Measurements from ENCODE around the gene GOLGA6D. TPM values are rescaled to one million over a fixed set of nuclear protein-coding genes. Genes with fewer than 3 reads are reported as not detected.
"Not testable (repeated sequence)": the region's sequence is repeated elsewhere in the genome, so short reads cannot be mapped to it uniquely, and the experiment has no call there.

GOLGA6D gene
- total RNA-seq, 1 donor from 2014 or later, result not detected

DNA sequence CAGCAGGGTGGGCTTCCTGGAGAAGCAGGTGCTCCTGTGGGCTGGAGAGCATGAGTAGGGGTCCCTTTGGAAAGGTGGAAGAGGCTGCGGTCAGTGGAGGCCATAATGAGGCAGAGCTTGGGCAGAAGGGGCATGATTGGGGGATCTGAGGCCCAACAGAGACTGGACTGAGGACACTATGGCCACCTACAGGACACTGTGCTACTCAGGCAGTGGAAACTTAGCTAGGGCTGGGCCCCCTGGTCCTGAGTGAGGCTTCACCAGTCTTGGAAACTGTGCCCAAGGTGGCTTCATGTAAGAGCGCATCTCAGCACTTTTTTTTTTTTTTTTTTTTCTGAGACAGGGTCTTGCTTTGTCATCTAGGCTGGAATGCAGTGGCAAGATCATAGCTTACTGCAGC, 46.9 kb downstream of the GOLGA6D start:
- intact Hi-C loops (cut with micrococcal nuclease), result no loop called here

DNA sequence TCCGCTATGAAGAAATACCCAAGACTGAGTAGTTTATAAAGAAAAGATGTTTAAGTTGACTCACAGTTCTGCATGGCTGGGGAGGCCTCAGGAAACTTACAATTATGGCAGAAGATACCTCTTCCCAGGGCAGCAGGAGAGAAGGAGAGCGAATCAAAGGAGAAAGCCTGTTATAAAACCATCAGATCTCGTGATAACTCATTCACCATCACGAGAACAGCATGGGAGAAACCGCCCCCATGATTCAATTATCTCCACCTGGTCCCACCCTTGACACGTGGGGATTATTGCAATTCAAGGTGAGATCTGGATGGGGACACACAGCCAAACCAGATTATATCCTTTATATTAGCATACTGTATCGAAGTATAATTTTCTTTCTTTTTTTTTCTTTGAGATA, 49.5 kb downstream of the GOLGA6D start:
- intact Hi-C loops (cut with micrococcal nuclease), result not testable (repeated sequence)

DNA sequence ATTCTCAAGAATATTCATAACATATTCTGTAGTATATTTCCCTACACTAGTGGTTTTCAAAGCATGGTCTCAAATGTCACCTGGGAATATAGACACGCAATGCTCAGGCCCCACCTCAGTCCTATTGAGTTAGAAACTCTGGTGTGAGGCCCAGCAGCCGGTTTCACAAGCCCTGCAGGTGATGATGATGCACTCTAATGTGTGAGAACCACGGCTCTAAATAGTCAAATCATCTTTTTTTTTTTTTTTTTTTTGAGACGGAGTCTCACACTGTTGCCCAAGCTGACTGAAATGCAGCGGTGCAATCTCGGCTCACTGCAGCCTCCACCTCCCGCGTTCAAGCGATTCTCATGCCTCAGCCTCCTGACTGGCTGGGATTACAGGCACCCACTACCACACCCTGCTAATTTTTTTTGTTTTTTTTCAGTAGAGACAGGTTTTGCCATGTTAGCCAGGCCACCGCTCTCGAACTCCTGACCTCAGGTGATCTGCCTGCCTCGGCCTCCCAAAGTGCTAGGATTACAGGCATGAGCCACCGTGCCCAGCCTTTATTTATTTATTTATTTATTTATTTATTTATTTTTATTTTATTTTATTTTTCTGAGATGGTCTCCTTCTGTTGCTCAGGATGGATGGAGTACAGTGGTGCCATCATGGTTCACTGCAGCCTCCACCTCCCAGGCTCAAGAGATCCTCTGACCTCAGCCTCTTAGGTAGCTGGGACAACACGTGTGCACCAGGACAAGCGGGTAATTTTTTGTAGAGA, 51.2 kb downstream of the GOLGA6D start:
- intact Hi-C loops (cut with micrococcal nuclease), result not testable (repeated sequence)

DNA sequence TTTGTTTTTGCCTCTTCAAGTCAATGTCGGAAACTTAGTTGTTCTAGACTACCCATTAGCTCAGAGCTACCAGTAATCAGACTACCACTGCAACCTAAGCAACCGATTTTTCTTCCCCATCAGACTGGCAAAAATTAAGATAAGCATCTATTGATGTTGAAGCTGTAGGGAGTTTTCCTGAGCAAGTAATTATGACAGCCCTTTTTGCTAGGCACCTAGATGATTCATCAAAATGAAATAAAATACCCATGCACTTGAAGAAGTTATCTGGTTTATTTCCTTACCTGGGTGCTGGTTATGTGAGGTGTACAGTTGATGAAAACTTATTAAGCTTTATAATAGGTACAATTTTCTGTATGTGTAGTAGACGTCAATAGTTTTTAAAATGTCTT, 52.7 kb downstream of the GOLGA6D start:
- intact Hi-C loops (cut with micrococcal nuclease), result no loop called here

DNA sequence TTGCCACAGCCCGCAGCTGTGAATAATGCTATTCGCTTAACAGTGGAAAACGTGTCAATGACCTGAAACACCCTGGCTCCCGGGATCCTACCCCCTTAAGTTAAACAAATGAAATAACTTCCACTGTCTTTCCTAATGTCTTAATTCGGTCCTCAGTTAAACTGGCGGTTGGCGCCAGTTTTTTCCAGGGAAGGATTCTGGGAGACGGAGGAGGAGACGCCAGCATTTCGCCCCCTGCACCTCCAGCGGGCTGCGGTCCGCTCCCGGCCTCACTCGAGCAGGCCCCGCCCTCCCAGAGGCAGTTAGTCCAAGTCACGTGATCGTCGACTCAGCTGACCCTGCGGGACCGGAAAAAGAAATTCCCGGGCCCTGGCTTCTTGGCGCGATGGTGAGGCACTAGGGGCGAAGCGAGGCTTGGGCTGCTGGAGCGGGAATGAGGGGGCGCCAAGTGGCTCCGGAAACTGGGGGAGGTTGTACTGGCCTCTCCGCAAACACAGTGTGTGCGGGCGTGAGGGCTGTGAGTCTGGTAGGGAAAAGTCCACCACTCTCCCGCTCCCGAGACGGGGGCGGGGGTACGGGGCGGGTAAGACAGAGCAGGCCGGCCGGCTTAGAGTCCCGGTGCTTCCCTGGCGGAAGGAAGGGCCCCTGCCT, 53.2 kb downstream of the GOLGA6D start, which contains the start of gene COMMD4:
Gene COMMD4 (plus strand): TSS at position 359 of the 651 bp plus-strand sequence. CDS start 27 bp downstream, at position 386.
- intact Hi-C loops (cut with micrococcal nuclease), result no loop called here

DNA sequence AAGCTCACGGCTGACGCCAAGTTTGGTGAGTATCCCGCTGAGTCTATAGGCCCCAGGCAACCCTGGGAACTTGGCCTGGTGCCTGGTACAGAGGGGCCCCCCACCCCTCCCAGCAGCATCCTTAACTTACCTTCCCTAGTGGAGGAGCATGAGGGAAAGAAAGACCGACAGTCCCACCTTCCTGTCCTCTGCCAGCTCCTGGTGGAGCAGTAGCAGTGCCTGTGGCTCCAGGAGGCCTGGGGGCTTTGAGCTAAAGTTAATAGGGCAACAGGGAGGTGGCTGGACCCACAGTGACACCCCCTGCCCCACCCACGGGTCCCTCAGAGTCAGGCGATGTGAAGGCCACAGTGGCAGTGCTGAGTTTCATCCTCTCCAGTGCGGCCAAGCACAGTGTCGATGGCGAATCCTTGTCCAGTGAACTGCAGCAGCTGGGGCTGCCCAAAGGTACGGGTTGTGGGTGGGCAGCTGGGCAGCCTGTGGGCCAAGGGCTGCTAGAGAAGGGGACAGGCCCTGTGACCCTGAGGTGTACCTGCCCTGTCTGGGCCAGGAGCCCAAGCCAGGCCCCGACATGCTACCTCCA, 56.1 kb downstream of the GOLGA6D start:
- intact Hi-C loops (cut with micrococcal nuclease), result no loop called here

DNA sequence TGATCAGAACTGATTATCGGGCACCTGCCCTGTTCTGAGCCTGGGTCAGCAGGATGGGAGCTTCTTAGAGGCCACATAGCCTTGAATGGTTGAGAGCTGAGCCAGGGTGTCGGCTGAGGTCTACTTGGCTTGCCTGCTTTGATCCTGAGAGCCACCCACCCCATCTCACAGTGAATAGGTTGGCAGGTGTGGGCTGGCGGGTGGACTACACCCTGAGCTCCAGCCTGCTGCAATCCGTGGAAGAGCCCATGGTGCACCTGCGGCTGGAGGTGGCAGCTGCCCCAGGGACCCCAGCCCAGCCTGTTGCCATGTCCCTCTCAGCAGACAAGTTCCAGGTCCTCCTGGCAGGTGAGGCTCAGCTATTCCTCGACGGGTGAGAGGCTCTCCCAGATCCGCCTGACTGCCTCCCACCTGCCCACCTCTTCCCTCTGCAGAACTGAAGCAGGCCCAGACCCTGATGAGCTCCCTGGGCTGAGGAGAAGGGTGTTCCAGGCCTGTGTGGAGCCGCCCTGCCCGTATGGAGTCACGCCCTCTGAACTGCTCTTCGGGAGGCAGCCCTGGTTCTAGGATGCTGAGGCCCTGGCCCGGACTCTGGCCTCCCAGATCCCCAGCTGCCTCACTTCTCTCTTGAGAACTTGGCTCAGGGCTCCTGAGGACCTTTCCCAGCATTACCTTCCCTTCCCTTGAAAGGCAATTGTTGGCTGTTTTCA, 57.1 kb downstream of the GOLGA6D start:
- intact Hi-C loops (cut with micrococcal nuclease), result no loop called here

DNA sequence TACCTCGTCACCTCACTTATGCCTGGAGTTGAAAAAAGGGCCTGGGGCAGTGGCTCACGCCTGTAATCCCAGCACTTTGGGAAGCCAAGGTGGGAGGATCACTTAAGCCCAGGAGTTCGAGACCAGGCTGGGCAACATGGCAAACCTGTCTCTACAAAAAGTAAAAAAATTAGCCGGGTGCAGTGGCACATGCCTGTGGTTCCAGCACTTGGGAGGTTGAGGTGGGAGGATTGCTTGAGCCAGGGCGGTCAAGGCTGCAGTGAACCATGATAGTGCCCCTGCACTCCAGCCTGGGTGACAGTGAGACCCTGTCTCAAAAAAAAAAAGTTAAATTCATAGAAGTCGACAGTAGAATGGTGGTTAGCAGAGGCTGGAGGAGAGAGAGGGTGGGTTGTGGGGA, 59.6 kb downstream of the GOLGA6D start:
- intact Hi-C loops (cut with micrococcal nuclease), result no loop called here

DNA sequence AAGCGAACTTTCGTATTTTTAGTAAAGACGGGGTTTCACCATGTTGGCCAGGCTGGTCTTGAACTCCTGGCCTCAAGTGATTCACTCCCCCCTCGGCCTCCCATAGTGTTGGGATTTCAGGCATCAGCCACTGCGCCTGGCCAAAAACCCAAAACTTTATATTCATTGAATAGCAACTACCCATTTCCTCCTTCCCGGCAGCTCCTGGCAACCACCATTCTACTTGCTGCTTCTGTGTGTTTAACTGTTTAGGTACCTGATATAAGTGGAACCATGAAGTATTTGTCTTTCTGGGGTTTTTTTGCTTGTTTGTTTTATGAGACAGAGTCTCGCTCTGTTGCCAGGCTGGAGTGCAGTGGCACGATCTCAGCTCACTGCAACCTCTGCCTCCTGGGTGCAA, 61.3 kb downstream of the GOLGA6D start:
- intact Hi-C loops (cut with micrococcal nuclease), result not testable (repeated sequence)

Other genes starting within 250 kb of the GOLGA6D start
- gene C15orf39, start 81.0 kb upstream of the GOLGA6D start, total RNA-seq, result 113 and 117 TPM in 2 replicates
- gene GOLGA6C, start 24.5 kb upstream of the GOLGA6D start, total RNA-seq, result not detected in 2 replicates
- 80.8 and 82.6 TPM in 2 replicates for gene COMMD4, start 53.2 kb downstream of the GOLGA6D start, total RNA-seq
- 1.3 and 2.0 TPM in 2 replicates for gene NEIL1, start 64.2 kb downstream of the GOLGA6D start, total RNA-seq
- 195 and 196 TPM in 2 replicates for gene MAN2C1, start 85.8 kb downstream of the GOLGA6D start, total RNA-seq
- gene SIN3A, start 168.9 kb downstream of the GOLGA6D start, total RNA-seq, result 94.7 and 100.0 TPM in 2 replicates

Measured in T-helper 2 cell treated with Interferon-gamma antibody and Interleukin-4, amounts not matched to agents 100 ng/mL and 5 ng/mL, for 36 hours (primary cell).